Measurements from ENCODE around the gene CIDEB.
A peak's percentile ranks its signal among the peaks of the same experiment; 100 is the strongest.

The CIDEB gene

GRCh38 chr14:24299255-24300191 is 8.3 kb downstream of the CIDEB start, which contains the start of the genes DHRS1 and NOP9:
TSS of gene DHRS1 (minus strand) at chr14:24299780. CDS start at chr14:24299106, 674 bp downstream.
TSS of gene NOP9 (plus strand) at chr14:24299850. CDS start at chr14:24299955, 105 bp downstream.
- peak; percentile 81 for ATAC-seq
- no peak for TF ChIP-seq ISL1 (CRISPR knock-in tag; IDR thresholded peaks at IDR 0.05)
- TF ChIP-seq ZFP3 (CRISPR knock-in tag; IDR thresholded peaks at IDR 0.05): no peak
- no peak for TF ChIP-seq GLIS3 (CRISPR knock-in tag; IDR thresholded peaks at IDR 0.05)
- TF ChIP-seq OSR1 (CRISPR knock-in tag; IDR thresholded peaks at IDR 0.05): no peak
- no peak for TF ChIP-seq ESRRG (CRISPR knock-in tag; IDR thresholded peaks at IDR 0.05)
- TF ChIP-seq ZNF565 (CRISPR knock-in tag; conservative IDR thresholded peaks at IDR 0.05; ENCODE audit: low read depth): no peak
- TF ChIP-seq SNAI2 (CRISPR knock-in tag; IDR thresholded peaks at IDR 0.05): no peak
- no peak for TF ChIP-seq ZNF70 (CRISPR knock-in tag; IDR thresholded peaks at IDR 0.05)
- TF ChIP-seq PATZ1 (CRISPR knock-in tag; IDR thresholded peaks at IDR 0.05; ENCODE audit: borderline replicate concordance): no peak
- no peak for TF ChIP-seq ZC3H10 (CRISPR knock-in tag; IDR thresholded peaks at IDR 0.05)

- ATAC-seq: peak; percentile 66
- TF ChIP-seq RARB (CRISPR knock-in tag; IDR thresholded peaks at IDR 0.05): no peak
- no peak for TF ChIP-seq CREB5 (CRISPR knock-in tag; IDR thresholded peaks at IDR 0.05; ENCODE audit: low read depth)
- no peak for TF ChIP-seq ARNTL (CRISPR knock-in tag; IDR thresholded peaks at IDR 0.05; ENCODE audit: borderline replicate concordance, low read depth)
- TF ChIP-seq ZNF565 (CRISPR knock-in tag; conservative IDR thresholded peaks at IDR 0.05; ENCODE audit: low read depth): no peak
- TF ChIP-seq ZFP3 (CRISPR knock-in tag; IDR thresholded peaks at IDR 0.05): no peak
- TF ChIP-seq ZC3H10 (CRISPR knock-in tag; IDR thresholded peaks at IDR 0.05): no peak
- no peak for TF ChIP-seq TOX (CRISPR knock-in tag; IDR thresholded peaks at IDR 0.05; ENCODE audit: borderline replicate concordance)
These were observed 8.9 kb downstream of the CIDEB start for GRCh38 chr14:24298892-24299254.

- TF ChIP-seq BACH2 (CRISPR knock-in tag; IDR thresholded peaks at IDR 0.05; ENCODE audit: borderline replicate concordance) (no peak), TSHZ2 (CRISPR knock-in tag; IDR thresholded peaks at IDR 0.05) (no peak), ESRRG (CRISPR knock-in tag; IDR thresholded peaks at IDR 0.05) (no peak), CSRNP3 (CRISPR knock-in tag; IDR thresholded peaks at IDR 0.05) (no peak), ZFP30 (CRISPR knock-in tag; IDR thresholded peaks at IDR 0.05) (no peak), OSR1 (CRISPR knock-in tag; IDR thresholded peaks at IDR 0.05) (no peak), ZNF8 (CRISPR knock-in tag; IDR thresholded peaks at IDR 0.05) (no peak), ZFP3 (CRISPR knock-in tag; IDR thresholded peaks at IDR 0.05) (no peak), ZC3H10 (CRISPR knock-in tag; IDR thresholded peaks at IDR 0.05) (no peak), PATZ1 (CRISPR knock-in tag; IDR thresholded peaks at IDR 0.05; ENCODE audit: borderline replicate concordance) (no peak), GLIS3 (CRISPR knock-in tag; IDR thresholded peaks at IDR 0.05) (no peak), SNAI2 (CRISPR knock-in tag; IDR thresholded peaks at IDR 0.05) (no peak), CSDC2 (CRISPR knock-in tag; IDR thresholded peaks at IDR 0.05) (no peak), CREB5 (CRISPR knock-in tag; IDR thresholded peaks at IDR 0.05; ENCODE audit: low read depth) (no peak), ZNF565 (CRISPR knock-in tag; conservative IDR thresholded peaks at IDR 0.05; ENCODE audit: low read depth) (no peak), PPARA (CRISPR knock-in tag; IDR thresholded peaks at IDR 0.05; ENCODE audit: borderline replicate concordance) (no peak), TCF4 (CRISPR knock-in tag; IDR thresholded peaks at IDR 0.05; ENCODE audit: borderline replicate concordance) (no peak)
- peak; percentile 51 for ATAC-seq
These were observed 10.4 kb downstream of the CIDEB start for GRCh38 chr14:24297190-24297964.
